Neural crest cell (in vitro differentiated cells): ENCODE measurements around the gene TPR. TPM values are rescaled to one million over a fixed set of nuclear protein-coding genes. Genes with fewer than 3 reads are reported as not detected.

Source experiments
- DNase-seq: peaks from one replicate; pipeline ENCODE4 v3.0.0; 2021; ENCODE audit warnings: low read depth, mixed read lengths, low spot score
- H3K27ac Mint-ChIP-seq: one replicate; pipeline ENCODE4 v1.8.0; 2021; ENCODE audit warnings: mild to moderate bottlenecking, mixed read lengths; ENCODE audit not compliant: unreplicated experiment
- H3K27me3 Mint-ChIP-seq: 2 replicates; pipeline ENCODE4 v1.8.0; 2021; ENCODE audit warnings: low read depth, mild to moderate bottlenecking, mixed read lengths
- H3K36me3 Mint-ChIP-seq: 2 replicates; pipeline ENCODE4 v1.8.0; 2021; ENCODE audit warnings: low read depth, mild to moderate bottlenecking, mixed read lengths
- H3K4me1 Mint-ChIP-seq: 2 replicates; pipeline ENCODE4 v1.8.0; 2021; ENCODE audit warnings: mixed read lengths
- H3K4me3 Mint-ChIP-seq: one replicate; pipeline ENCODE4 v1.8.0; 2021; ENCODE audit warnings: mild to moderate bottlenecking, mixed read lengths
- H3K9me3 Mint-ChIP-seq: 2 replicates; pipeline ENCODE4 v1.8.0; 2021; ENCODE audit warnings: mixed read lengths
- total RNA-seq: library from RNA; stranded (reverse); gene quantifications from 2 replicates; pipeline ENCODE4 v1.2.1, GENCODE V29; 2021
- TF ChIP-seq, protein P1 (sequence below): fragments of 200-600 bp; sonication (generic); conservative IDR thresholded peaks from 2 replicates; pipeline ENCODE4 v1.5.0; 2021; ENCODE audit warnings: antibody characterized with exemption, mild to moderate bottlenecking

TPR gene
- total RNA-seq, 1 donor from 2014 or later = 133 TPM

DNA sequence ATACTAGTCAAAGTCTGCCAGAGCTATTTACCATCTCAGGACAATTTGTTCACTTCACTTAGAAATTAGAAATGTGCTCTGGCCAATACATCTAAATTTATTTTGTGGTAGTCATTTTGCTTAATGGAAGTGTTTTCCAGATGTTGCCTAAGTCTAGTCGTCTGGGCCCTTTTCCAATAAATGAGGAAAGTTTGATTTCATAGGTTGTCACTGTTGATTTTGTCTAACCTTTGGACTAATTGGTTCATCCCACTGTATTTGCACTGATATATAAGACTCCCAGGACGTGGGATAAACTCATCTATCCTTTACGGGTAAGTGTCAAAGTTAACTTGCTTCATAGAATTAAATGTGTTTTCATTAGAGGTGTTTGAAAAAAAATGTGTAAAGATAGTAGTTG is 79.1 kb downstream of the TPR start, which contains the start of gene PRG4:
PRG4 (plus strand) TSS at position 300 of the 400 bp plus-strand sequence.
- no peak for DNase-seq
- H3K27ac Mint-ChIP-seq = no peak within 1 kb of the TSS
- H3K36me3 Mint-ChIP-seq = no peaks in the 10 kb centered on the region
- TF ChIP-seq, protein P1, sequence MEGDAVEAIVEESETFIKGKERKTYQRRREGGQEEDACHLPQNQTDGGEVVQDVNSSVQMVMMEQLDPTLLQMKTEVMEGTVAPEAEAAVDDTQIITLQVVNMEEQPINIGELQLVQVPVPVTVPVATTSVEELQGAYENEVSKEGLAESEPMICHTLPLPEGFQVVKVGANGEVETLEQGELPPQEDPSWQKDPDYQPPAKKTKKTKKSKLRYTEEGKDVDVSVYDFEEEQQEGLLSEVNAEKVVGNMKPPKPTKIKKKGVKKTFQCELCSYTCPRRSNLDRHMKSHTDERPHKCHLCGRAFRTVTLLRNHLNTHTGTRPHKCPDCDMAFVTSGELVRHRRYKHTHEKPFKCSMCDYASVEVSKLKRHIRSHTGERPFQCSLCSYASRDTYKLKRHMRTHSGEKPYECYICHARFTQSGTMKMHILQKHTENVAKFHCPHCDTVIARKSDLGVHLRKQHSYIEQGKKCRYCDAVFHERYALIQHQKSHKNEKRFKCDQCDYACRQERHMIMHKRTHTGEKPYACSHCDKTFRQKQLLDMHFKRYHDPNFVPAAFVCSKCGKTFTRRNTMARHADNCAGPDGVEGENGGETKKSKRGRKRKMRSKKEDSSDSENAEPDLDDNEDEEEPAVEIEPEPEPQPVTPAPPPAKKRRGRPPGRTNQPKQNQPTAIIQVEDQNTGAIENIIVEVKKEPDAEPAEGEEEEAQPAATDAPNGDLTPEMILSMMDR = no peak
- H3K4me3 Mint-ChIP-seq = no peak within 1 kb of the TSS
- peaks cover 3% of the 10 kb centered on the region for H3K27me3 Mint-ChIP-seq
- no peaks in the 10 kb centered on the region for H3K4me1 Mint-ChIP-seq
- no peaks in the 10 kb centered on the region for H3K9me3 Mint-ChIP-seq

DNA sequence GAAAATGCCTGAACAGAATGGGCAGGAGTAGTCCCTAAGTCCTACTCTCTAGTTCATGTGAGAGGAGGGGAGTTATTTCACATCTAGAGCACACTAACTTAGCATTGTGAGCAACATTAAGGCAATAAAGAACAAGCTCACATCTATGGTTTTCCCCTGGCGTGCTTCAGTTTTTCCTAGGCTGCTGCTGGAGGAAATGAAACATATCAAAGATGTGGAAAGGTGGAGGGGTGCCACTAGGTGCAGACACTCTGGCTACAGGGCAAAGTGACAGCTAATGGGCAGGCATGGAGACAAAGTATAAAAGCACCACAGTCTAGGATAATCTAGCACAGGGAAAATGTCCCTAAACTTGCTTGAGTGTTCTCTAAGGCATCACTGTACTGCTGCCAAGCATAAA is 82.2 kb downstream of the TPR start:
- H3K27me3 Mint-ChIP-seq = peaks cover 3% of the 10 kb centered on the region

DNA sequence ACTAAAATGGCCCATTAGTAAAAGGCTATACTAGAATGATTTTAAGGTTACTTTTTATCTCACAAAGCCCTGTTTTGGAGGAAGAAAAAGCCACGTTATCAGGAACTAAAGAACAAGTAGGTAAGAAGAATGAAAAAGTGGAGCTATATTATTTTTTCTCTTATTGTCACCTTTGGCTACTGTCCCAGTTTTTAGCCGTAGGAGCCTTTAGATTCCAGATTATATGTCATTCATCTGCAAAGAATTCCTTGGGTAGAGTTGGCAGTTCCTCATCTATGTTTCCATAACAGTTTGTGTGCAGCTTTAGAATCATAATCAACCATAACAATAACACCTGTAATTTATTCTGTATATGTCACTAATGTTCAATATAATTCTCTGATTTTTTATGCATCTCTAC is 83.8 kb downstream of the TPR start:
- Mint-ChIP-seq H3K4me1 (no peaks in the 10 kb centered on the region), H3K27ac (no peak overlapping the region), H3K4me3 (no peak overlapping the region), H3K9me3 (peaks cover 2% of the 10 kb centered on the region), H3K27me3 (peaks cover 3% of the 10 kb centered on the region), H3K36me3 (no peaks in the 10 kb centered on the region)
- no peak for DNase-seq
- TF ChIP-seq, protein P1 = no peak

More for the DNA sequence above, 82.2 kb downstream of the TPR start:
- Mint-ChIP-seq H3K36me3 (no peaks in the 10 kb centered on the region), H3K4me3 (no peak overlapping the region), H3K4me1 (no peaks in the 10 kb centered on the region), H3K27ac (no peak overlapping the region), H3K9me3 (peaks cover 2% of the 10 kb centered on the region)
- TF ChIP-seq, protein P1 = no peak
- DNase-seq = no peak

DNA sequence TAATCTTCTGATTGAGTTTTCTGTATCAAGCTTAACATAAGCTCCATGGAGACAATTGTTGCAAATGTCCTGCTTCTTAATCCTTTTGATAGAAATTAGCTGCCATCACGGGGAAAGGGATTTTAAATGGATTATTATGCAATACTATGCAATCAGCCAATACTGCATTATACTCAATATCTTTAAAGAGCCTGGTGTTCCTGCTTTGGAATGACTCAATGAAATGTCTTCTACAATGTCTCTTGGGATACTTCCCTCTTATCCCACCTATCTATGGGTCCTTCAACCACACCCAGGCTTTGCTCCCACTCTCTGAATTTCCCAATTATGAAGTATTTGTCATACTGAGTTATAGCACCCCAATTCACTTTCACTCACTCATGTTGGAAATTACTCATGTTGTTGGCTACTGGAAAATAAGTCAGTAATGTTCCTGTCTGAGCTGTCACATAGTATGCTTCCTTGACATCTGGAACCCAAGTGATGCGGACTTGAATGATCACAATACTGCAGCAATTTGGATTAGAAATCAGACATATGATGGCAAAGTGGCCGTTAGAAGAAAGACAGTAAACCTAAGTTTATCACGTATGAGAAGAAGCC is 85.0 kb downstream of the TPR start:
- no peaks in the 10 kb centered on the region for H3K27me3 Mint-ChIP-seq
- TF ChIP-seq, protein P1 = no peak
- no peaks in the 10 kb centered on the region for H3K36me3 Mint-ChIP-seq

DNA sequence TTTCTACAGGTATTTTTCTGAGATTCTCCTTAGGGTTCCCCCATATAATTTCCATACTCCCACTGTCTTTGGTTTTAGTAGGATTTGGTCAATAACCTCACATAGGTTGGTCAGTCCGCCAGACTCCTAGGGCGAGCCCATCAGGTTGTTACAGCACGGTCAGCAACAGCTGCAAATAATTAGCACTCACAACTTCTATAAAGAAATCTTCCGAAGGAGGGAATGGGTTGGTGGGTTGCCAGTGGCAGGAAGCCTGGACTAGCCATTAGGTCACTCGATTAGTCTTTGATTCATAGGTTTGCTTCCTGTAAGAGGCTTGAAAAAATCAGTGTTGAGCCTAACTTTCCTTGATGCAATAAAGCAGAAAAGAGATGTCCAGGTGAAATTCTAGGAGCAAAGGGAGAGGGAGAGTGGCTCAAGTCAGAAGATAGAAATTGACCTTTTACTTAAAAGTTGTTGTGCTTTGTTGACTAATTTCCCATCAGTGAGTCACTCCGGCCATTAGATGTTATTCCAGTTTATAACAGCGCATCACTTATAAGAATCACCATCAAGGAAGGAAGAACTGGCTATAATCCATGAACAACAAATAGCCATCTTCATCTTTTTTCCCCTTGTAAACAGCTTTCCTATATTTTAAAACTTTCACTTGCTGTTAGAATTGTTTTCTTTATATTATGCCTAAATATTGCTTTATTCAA is 88.3 kb downstream of the TPR start:
- TF ChIP-seq, protein P1 = no peak
- Mint-ChIP-seq H3K9me3 (peaks cover 2% of the 10 kb centered on the region), H3K4me1 (peaks cover 4% of the 10 kb centered on the region), H3K36me3 (no peaks in the 10 kb centered on the region), H3K4me3 (no peak overlapping the region), H3K27ac (no peak overlapping the region), H3K27me3 (no peaks in the 10 kb centered on the region)
- DNase-seq = no peak

More for the DNA sequence above, 85.0 kb downstream of the TPR start:
- Mint-ChIP-seq H3K4me1 (no peaks in the 10 kb centered on the region), H3K4me3 (no peak overlapping the region), H3K27ac (no peak overlapping the region), H3K9me3 (peaks cover 2% of the 10 kb centered on the region)
- DNase-seq = no peak
